H1 (cell line): ENCODE results near the gene CPD. TPM values are rescaled to one million over a fixed set of nuclear protein-coding genes. Genes with fewer than 3 reads are reported as not detected.
"Not testable (repeated sequence)": the region's sequence is repeated elsewhere in the genome, so short reads cannot be mapped to it uniquely, and the experiment has no call there.

ENCODE experiments used
- CTCF ChIA-PET: fragments of 300-600 bp; sonication (Branson Sonifier 250); formaldehyde crosslinking; loops from one replicate; lab custom pipeline; 2021; ENCODE audit not compliant: partially characterized antibody; lab: Charles Lee
- POLR2A ChIA-PET: fragments of 300-600 bp; sonication (Branson Sonifier 250); formaldehyde crosslinking; loops from one replicate; lab custom pipeline; 2021; ENCODE audit warnings: inconsistent platforms; ENCODE audit not compliant: partially characterized antibody; lab: Charles Lee
- DNase-seq, 2 experiments: peaks; one replicate each; pipeline versions ENCODE4 v3.0.0 to v3.0.0-alpha.2; 2010 to 2022; ENCODE audit warnings: low spot score in 2 of 2, low read depth in 1 of 2, mixed read lengths in 1 of 2
- FAIRE-seq: peaks from 2 replicates; lab custom pipeline; 2011; peaks lifted over from hg19 to GRCh38; lab: Jason Lieb, UNC
- H2AFZ ChIP-seq: 2 replicates; pipeline ENCODE4 v1.8.1; 2012; ENCODE audit warnings: low read length, inconsistent platforms
- H2AK5ac ChIP-seq: 2 replicates; pipeline ENCODE4 v1.6.1; 2013; ENCODE audit warnings: low read depth, low read length
- H2BK120ac ChIP-seq: replicated peaks from 2 replicates; pipeline ENCODE3; 2013; ENCODE audit warnings: low read depth, low read length, inconsistent platforms
- H2BK12ac ChIP-seq: 2 replicates; pipeline ENCODE4 v1.6.1; 2013; ENCODE audit warnings: low read depth, low read length
- H2BK15ac ChIP-seq: 2 replicates; pipeline ENCODE4 v1.6.1; 2013; ENCODE audit warnings: low read length
- H2BK20ac ChIP-seq: 2 replicates; pipeline ENCODE4 v1.6.1; 2013; ENCODE audit warnings: low read length
- H2BK5ac ChIP-seq: 2 replicates; pipeline ENCODE4 v1.6.1; 2013; ENCODE audit warnings: low read depth, low read length
- H3K14ac ChIP-seq: 2 replicates; pipeline ENCODE4 v1.6.1; 2013; ENCODE audit warnings: inconsistent platforms; ENCODE audit not compliant: insufficient read length
- H3K18ac ChIP-seq: 2 replicates; pipeline ENCODE4 v1.6.1; 2013; ENCODE audit warnings: low read length; ENCODE audit errors: extremely low read depth
- H3K23ac ChIP-seq: 2 replicates; pipeline ENCODE4 v1.6.1; 2013; ENCODE audit warnings: inconsistent platforms; ENCODE audit not compliant: insufficient read length
- H3K23me2 ChIP-seq: 2 replicates; pipeline ENCODE4 v1.6.1; 2013; ENCODE audit warnings: low read depth, low read length
- H3K27ac ChIP-seq: 2 replicates; pipeline ENCODE4 v1.6.1; 2011; ENCODE audit warnings: low read depth, low read length, inconsistent platforms
- H3K27me3 ChIP-seq, 4 experiments: replicated peaks in 1 of 4; 1 replicate in 1 of 4; 2 replicates in 3 of 4; pipeline versions ENCODE4 v1.6.1 to v1.8.1; 2011 to 2013; ENCODE audit warnings: low read length in 3 of 4, mild to moderate bottlenecking in 3 of 4, inconsistent platforms in 2 of 4, mixed read lengths in 2 of 4, moderate library complexity in 1 of 4; ENCODE audit not compliant: control insufficient read depth in 3 of 4, insufficient read depth in 3 of 4; ENCODE audit errors: extremely low read depth in 1 of 4
- H3K36me3 ChIP-seq, 4 experiments: 2 replicates each; pipeline versions ENCODE4 v1.6.1 to v1.8.1; 2011 to 2013; ENCODE audit warnings: mild to moderate bottlenecking in 4 of 4, low read length in 3 of 4, moderate library complexity in 2 of 4, control low read depth in 1 of 4, inconsistent platforms in 1 of 4; ENCODE audit not compliant: insufficient read depth in 4 of 4, control insufficient read depth in 2 of 4
- H3K4ac ChIP-seq: replicated peaks from 2 replicates; pipeline ENCODE3; 2013; ENCODE audit warnings: low read length, low read depth, mixed read lengths, inconsistent platforms; ENCODE audit not compliant: insufficient read length
- H3K4me1 ChIP-seq, 4 experiments: replicated peaks in 1 of 4; 1 replicate in 1 of 4; 2 replicates in 3 of 4; pipeline versions ENCODE4 v1.6.1 to v1.8.1; 2011 to 2013; ENCODE audit warnings: low read length in 3 of 4, inconsistent platforms in 2 of 4, mixed read lengths in 1 of 4; ENCODE audit not compliant: insufficient read depth in 4 of 4, control insufficient read depth in 3 of 4
- H3K4me2 ChIP-seq, 2 experiments: 2 replicates each; pipeline versions ENCODE4 v1.6.1 to v1.8.1; 2011 to 2013; ENCODE audit warnings: low read depth in 2 of 2, low read length in 2 of 2, control low read depth in 1 of 2, inconsistent platforms in 1 of 2, mild to moderate bottlenecking in 1 of 2; ENCODE audit not compliant: insufficient read depth in 1 of 2
- H3K4me3 ChIP-seq, 4 experiments: fragments of 200-600, 300-600 bp in 1 of 4; sonication (generic), shearing (Covaris generic), sonication (Bioruptor Twin) in 1 of 4; 2 replicates each; pipeline versions ENCODE4 v1.5.1 to v1.8.1; 2011 to 2016; ENCODE audit warnings: low read length in 4 of 4, low read depth in 3 of 4, control low read depth in 2 of 4, inconsistent platforms in 2 of 4, mild to moderate bottlenecking in 2 of 4, mixed read lengths in 1 of 4, moderate library complexity in 1 of 4; ENCODE audit not compliant: insufficient read depth in 2 of 4; ENCODE audit errors: extremely low read depth in 1 of 4
- H3K56ac ChIP-seq: replicated peaks from 2 replicates; pipeline ENCODE3; 2013; ENCODE audit warnings: low read depth, mild to moderate bottlenecking, mixed read lengths, low read length, inconsistent platforms; ENCODE audit not compliant: insufficient read length
- H3K79me1 ChIP-seq: 2 replicates; pipeline ENCODE4 v1.6.1; 2013; ENCODE audit warnings: low read depth, low read length, control low read depth
- H3K79me2 ChIP-seq, 2 experiments: 2 replicates each; pipeline versions ENCODE4 v1.6.1 to v1.8.1; 2012 to 2013; ENCODE audit warnings: low read length in 2 of 2, mild to moderate bottlenecking in 2 of 2, inconsistent platforms in 1 of 2; ENCODE audit not compliant: insufficient read depth in 2 of 2, control insufficient read depth in 1 of 2
- H3K9ac ChIP-seq, 4 experiments: replicated peaks in 1 of 4; 1 replicate in 1 of 4; 2 replicates in 3 of 4; pipeline versions ENCODE4 v1.6.1 to v1.8.1; 2011 to 2013; ENCODE audit warnings: low read depth in 3 of 4, low read length in 3 of 4, control low read depth in 2 of 4, mild to moderate bottlenecking in 2 of 4, moderate library complexity in 2 of 4, inconsistent platforms in 1 of 4; ENCODE audit errors: extremely low read depth in 1 of 4
- H3K9me3 ChIP-seq, 2 experiments: 2 replicates each; pipeline versions ENCODE4 v1.6.1 to v1.8.1; 2012 to 2013; ENCODE audit warnings: mild to moderate bottlenecking in 2 of 2, moderate library complexity in 2 of 2, control low read depth in 1 of 2, inconsistent platforms in 1 of 2, low read depth in 1 of 2, low read length in 1 of 2, mixed read lengths in 1 of 2; ENCODE audit not compliant: insufficient read depth in 2 of 2
- H4K20me1 ChIP-seq, 2 experiments: replicated peaks in 1 of 2; 2 replicates each; pipeline versions ENCODE3 to v1.8.1; 2011 to 2013; ENCODE audit warnings: inconsistent platforms in 2 of 2, low read length in 2 of 2, mild to moderate bottlenecking in 1 of 2; ENCODE audit not compliant: insufficient read depth in 2 of 2, control insufficient read depth in 1 of 2
- H4K5ac ChIP-seq: 2 replicates; pipeline ENCODE4 v1.6.1; 2013; ENCODE audit warnings: low read length, low read depth, mixed read lengths, inconsistent platforms; ENCODE audit not compliant: insufficient read length
- H4K8ac ChIP-seq: 2 replicates; pipeline ENCODE4 v1.8.0; 2013; ENCODE audit warnings: mild to moderate bottlenecking, moderate library complexity, low read length, inconsistent platforms; ENCODE audit not compliant: insufficient read depth; ENCODE audit errors: extremely low read depth
- H4K91ac ChIP-seq: replicated peaks from 2 replicates; pipeline ENCODE3; 2013; ENCODE audit warnings: low read length, mixed read lengths, inconsistent platforms; ENCODE audit not compliant: insufficient read length
- polyA plus RNA-seq, 7 experiments: library from polyadenylated mRNA; depleted of rRNA in 3 of 7; stranded (reverse) in 5 of 7; unstranded in 2 of 7; fragments of >200 nt in 5 of 7; fragments of 200-250 nt in 2 of 7; gene quantifications; 1 replicate in 5 of 7; 2 replicates in 1 of 7; 4 replicates in 1 of 7; pipeline versions ENCODE4 v1.2.1 to v1.2.3, GENCODE V29; 2011 to 2013; ENCODE audit warnings: missing spikeins in 2 of 7, mixed read lengths in 2 of 7
- total RNA-seq: library from RNA; stranded (reverse); fragmentation: NEBNext Ultra II Directional; extraction: Animal tissue kit (Norgen Biotek cat#: 25700); gene quantifications from 2 replicates; pipeline ENCODE4 v1.2.1, GENCODE V29; 2021

CPD gene
- total and polyA plus RNA-seq, 2 of the 8 experiments (the other 6 are each of a cell fraction or from before 2014, with no cell fraction given), result 8.6 to 46.2 TPM

DNA sequence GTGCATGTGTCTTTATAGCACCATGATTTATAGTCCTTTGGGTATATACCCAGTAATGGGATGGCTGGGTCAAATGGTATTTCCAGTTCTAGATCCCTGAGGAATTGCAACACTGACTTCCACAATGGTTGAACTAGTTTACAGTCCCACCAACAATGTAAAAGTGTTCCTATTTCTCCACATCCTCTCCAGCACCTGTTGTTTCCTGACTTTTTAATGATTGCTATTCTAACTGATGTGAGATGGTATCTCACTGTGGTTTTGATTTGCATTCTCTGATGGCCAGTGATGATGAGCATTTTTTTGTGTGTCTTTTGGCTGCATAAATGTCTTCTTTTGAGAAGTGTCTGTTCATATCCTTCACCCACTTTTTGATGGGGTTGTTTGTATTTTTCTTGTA, 67.9 kb downstream of the CPD start:
- H2BK12ac ChIP-seq, H3K4ac ChIP-seq, POLR2A ChIA-PET, H3K4me1 ChIP-seq, H4K5ac ChIP-seq, H4K8ac ChIP-seq, H2BK120ac ChIP-seq, H2AK5ac ChIP-seq, H2BK15ac ChIP-seq, H3K4me2 ChIP-seq, H3K36me3 ChIP-seq, H3K18ac ChIP-seq, H3K23me2 ChIP-seq, H3K9ac ChIP-seq, H3K27ac ChIP-seq, H4K20me1 ChIP-seq, H2AFZ ChIP-seq, H2BK5ac ChIP-seq, H3K27me3 ChIP-seq, H2BK20ac ChIP-seq, H3K4me3 ChIP-seq, H3K79me2 ChIP-seq, H3K23ac ChIP-seq, H3K9me3 ChIP-seq, H3K56ac ChIP-seq, DNase-seq, FAIRE-seq, H3K79me1 ChIP-seq, CTCF ChIA-PET, H4K91ac ChIP-seq, H3K14ac ChIP-seq: not testable (repeated sequence)
